GM19238 (cell line): Measurements from ENCODE around the gene PAX7.

ENCODE experiments used
- DNase-seq: peaks from one replicate; pipeline ENCODE4 v3.0.0; 2011; ENCODE audit warnings: low spot score; ENCODE audit not compliant: insufficient read length

The PAX7 gene

DNA sequence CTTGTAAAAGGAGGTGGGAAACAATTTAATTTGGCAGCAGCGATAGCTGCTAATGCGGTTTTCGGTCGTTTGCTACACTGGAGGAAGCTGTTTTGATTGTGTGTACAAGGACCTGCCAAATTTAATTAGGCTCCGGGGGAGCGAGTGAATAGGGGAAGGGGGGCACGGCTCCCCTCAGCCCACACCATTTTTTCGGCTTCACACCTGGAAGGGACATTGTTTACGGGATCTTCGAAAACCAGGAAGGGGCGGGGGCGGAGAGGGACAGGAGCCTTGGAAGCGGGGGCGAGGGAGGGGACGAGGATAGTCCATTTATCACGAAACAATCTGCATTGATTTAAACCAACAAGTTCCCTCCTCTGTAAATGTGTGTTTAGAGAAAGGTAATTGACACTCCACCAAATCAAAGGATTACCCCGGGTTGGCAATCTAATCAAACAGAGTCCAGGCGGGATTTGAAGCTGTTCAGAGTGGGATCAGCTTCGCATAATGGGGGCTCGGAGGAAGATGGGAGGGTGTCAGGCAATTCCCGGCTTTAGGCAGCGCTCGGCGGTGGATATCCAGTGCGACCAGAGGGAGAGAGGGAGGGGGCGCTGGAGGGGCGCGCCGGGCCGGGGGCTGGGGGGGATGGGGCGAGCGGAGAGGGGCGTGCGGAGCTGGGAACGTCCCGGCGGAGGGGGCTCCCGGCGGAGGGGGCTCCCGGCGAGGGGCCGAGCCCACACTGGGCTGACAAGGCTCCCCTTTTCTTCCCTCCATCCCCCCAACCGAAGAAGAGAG, 9.8 kb downstream of the PAX7 start:
- no peak for DNase-seq

DNA sequence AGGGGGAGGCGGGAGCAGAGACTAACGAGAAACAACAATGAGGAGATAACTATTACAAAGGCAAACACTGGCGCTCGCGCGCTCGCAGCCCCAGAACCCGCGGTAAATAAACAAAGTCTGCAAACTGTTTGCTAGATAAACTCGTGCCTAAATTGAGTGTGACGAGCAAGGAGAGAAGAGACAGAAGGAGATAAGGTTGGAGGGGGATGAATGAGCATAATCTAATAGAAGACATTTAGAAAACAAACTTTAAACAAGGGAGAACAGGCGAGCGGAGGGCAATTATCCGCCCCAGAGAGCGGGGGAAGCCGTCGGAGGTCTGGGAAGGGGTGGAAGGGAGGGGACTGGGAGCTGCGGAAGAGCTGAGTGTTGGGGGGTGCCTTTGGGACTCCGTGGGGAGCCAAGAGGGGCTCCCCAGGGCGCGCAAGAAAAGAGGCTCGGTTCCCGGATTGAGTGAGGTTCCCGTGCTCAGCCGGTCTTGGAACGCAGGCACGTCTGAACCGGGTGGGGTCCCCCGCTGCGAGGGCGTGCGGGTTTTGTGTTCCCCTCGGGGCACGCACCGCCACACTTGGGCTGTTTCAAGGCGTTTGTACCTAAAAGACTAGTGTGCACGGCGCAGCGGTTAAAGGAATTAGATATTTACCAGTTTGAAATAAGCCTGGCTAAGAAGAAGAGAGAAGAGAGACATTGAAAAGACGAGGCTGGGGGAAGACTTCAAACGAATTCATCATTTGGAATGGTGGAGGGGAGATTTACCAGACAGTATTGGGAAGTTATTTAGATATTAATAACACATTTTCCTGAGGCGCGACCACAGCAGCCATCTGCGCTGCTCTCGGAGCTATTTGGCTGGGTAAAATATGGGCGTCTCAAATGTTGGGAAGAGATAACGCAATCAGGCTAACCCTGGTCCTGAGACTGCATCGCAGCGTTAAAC, 10.6 kb downstream of the PAX7 start:
- DNase-seq: no peak

DNA sequence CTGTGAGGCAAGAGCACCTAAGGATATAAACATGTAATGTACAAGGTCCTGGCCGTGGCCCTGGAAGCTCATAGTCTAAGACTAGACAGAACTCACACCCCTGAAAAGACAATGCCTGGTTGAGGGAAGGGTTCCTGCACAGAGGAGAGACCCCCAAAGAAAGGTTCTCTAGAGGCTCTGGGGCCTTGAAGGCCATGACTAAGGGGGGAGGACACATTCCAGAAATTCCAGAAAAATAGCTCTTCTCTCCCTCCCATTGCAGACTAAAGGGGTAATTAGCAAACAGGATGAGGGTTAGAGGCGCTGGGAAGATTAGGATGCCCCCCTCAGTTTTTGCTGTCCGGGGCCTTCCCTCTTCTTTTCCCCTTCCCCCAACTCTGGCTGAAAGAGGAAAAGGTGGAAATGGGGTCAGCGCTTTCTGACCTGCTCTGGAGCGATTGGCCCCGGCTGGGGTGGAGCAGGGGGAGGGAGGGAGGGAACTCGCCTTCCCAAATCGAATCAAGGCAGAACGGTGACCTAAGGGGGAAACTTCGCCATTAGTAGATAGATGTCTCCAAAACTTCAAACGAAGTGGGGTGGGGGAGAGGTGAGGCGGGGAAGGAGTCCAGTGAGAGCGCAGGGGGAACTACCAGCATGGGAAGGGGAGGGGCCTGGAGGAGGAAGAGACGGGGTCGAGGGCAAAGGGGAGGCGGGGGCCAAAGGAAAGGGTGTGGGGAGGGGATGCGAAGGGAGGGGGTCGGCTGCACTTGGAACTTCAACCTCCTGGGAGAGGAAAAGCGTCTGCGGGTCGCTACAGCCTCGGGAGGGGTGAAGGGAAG, 11.8 kb downstream of the PAX7 start:
- DNase-seq: no peak

- DNase-seq: no peak
These were observed 12.7 kb downstream of the PAX7 start for GRCh38 chr1:18643154-18644012.

GRCh38 chr1:18644013-18644399, 13.4 kb downstream of the PAX7 start:
- DNase-seq: no peak

DNA sequence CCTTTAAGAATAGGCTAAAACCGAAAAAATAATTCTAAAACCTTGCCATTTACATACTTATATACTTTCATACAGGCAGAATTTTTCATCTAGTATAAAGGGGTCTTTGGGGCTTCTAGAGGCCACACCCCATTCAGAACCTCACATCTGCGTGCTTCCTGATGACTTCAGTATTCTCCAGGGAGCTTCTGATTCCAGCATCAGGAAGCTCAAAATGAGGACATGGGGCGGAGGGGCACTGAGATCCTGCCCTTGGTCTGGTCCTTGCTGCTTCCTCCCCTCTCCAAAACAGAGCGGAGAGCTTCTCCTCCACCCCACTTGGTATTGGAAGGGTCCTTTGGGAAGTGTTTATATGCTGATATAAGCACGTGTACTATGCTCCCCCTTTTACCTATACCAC, 13.8 kb downstream of the PAX7 start:
- DNase-seq: no peak

GRCh38 chr1:18644973-18645746, 14.5 kb downstream of the PAX7 start:
- no peak for DNase-seq

DNA sequence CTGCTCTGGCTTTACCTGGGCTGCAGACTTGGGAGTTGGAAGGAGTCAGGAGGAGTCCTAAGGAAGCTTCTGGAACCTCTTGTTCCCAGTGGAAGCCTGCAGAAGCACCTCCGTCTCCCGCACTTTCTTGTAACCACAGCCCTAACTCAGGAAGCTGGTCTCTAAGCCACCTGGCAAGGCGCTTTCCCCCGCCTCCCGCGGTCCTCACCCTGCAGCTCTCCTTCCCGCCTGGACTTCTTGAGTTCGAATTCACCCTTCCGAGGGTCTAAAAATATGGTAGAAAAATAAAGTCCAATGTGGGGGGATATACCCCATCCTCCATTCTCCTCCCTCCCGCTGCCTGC, 15.1 kb downstream of the PAX7 start:
- no peak for DNase-seq

GRCh38 chr1:18646091-18646785, 15.6 kb downstream of the PAX7 start:
- DNase-seq: no peak

DNA sequence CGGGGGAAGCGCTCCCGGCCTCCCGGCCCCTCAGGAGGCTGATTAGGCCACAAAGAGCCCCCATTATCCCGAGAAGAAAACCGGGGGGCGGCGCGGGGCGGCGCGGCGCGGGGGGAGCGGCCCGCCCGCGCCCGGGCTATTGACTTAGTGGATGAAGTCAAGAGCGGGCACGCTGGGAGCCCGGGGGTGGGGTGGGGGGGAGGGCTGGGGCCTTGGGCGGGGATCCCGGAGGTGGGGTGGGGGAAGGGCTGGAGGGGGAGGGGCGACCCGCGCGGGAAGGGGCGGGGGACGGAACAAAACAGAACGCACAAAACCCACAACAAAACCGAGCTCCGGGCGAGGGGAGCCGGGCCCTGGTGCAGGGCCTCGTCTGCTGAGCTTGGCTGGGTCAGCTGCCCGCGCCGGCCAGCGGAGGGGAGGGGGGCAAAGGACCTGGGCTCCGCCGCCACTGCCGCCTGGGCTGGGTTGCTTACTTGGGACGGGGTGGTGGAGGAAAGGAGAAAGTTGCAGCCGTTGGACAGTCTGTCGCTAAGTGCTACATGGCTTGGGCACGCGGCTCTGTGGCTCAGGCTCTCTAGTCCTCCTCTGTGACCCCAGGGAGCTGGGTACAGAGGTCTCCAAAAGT, 16.3 kb downstream of the PAX7 start:
- DNase-seq: no peak

GRCh38 chr1:18647681-18648214, 17.1 kb downstream of the PAX7 start:
- DNase-seq: no peak

GRCh38 chr1:18649693-18650370, 19.2 kb downstream of the PAX7 start:
- DNase-seq: no peak

GRCh38 chr1:18651713-18652112, 21.1 kb downstream of the PAX7 start:
- DNase-seq: no peak

DNA sequence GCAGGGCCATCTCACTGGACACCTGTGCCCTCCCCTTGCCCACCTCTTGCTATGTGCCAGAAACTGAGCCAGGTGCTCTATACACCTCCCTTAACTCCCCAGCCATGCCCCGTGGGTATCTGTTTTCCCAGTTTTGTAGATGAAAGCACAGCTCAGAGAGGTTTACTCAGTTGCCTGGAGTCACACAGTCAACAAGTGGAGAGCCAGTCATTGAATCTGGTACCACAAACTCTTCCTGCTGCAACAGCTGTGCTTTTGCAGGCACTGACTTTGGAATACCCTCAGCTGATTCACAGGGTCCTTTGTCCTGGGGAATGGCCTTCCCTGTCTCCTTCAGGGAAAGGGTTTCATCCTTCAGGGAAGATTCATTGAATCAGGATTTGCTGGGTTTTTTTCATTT, 22.1 kb downstream of the PAX7 start:
- DNase-seq: no peak

- no peak for DNase-seq
These were observed 22.7 kb downstream of the PAX7 start for GRCh38 chr1:18653367-18653766.

- DNase-seq: no peak
These were observed 23.3 kb downstream of the PAX7 start for GRCh38 chr1:18653916-18654315.

GRCh38 chr1:18654599-18654998, 24.0 kb downstream of the PAX7 start:
- no peak for DNase-seq

DNA sequence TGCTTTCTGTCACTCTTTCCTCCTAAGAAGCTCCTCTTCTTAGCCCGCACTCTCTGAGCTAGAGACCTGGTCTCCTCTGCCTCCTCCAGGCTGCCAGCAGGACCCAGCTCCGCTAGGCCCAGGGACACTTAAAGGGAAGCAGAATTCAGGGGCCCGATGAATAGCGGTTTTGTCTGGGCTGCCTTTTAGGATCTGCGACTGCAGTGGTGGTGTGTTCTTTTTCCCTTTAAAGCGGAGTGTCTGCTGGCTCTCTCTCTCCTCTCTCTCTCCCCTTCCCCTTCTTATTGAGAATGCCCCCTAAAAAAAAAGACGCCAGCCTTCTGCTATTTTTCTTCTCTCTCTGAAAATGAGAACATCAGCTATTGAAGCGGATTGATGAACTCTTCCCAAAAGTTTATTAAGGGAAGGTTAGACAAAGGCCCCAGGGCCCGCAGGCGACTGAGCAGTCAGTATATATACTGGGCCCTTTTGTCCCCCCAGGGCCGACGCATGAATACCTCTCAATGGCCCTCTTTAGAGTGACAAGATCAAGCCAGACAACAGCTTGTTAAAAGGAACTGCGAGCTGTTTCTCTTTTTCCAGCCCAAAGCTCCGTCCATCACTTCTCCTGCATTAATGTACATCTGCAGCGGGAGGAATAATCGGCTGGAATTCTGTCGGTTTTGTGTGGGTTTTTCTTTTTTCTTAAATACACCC, 27.0 kb downstream of the PAX7 start:
- DNase-seq: no peak
